Gastrocnemius medialis (tissue), 4 donors: Measurements from ENCODE around the gene NPAS3. TPM values are rescaled to one million over a fixed set of nuclear protein-coding genes. Genes with fewer than 3 reads are reported as not detected.

Experiments used
- ATAC-seq, 2 donors: fragments of 150-250 bp; one replicate each; pipeline ENCODE4 v1.9.1; 2016
- DNase-seq, 2 donors: peaks; one replicate each; pipeline ENCODE4 v3.0.0-alpha.2; 2019
- H3K27ac ChIP-seq, 4 donors: fragments of 200-600 bp; sonication (generic); 1 replicate in 1 of 4; 2 replicates in 3 of 4; pipeline ENCODE4 v1.5.1; 2016 to 2018; ENCODE audit warnings: mild to moderate bottlenecking in 2 of 4, moderate library complexity in 1 of 4
- H3K27me3 ChIP-seq, 3 donors: fragments of 200-600 bp; sonication (generic) in 2 of 3; 1 replicate in 1 of 3; 2 replicates in 2 of 3; pipeline versions ENCODE4 v1.5.1 to v1.6.0; 2016 to 2019; ENCODE audit warnings: mild to moderate bottlenecking in 1 of 3, moderate library complexity in 1 of 3
- H3K36me3 ChIP-seq, 2 donors: fragments of 200-600 bp; sonication (generic) in 1 of 2; one replicate each; pipeline ENCODE4 v1.5.1; 2017 to 2018
- H3K4me1 ChIP-seq, 2 donors: fragments of 200-600 bp; sonication (generic) in 1 of 2; one replicate each; pipeline ENCODE4 v1.5.1; 2016 to 2017; ENCODE audit warnings: mild to moderate bottlenecking in 2 of 2
- H3K4me3 ChIP-seq, 4 donors: fragments of 200-600 bp; sonication (generic) in 3 of 4; 1 replicate in 1 of 4; 2 replicates in 3 of 4; pipeline ENCODE4 v1.5.1; 2016 to 2019; ENCODE audit warnings: mild to moderate bottlenecking in 2 of 4
- H3K9me3 ChIP-seq, 3 donors: fragments of 200-600 bp; sonication (generic) in 2 of 3; 1 replicate in 1 of 3; 2 replicates in 2 of 3; pipeline ENCODE4 v1.5.1; 2016 to 2019
- POLR2A ChIP-seq, 2 donors: fragments of 450-650 bp; IDR thresholded peaks; one replicate each; pipeline ENCODE4 v1.6.1; 2017; ENCODE audit warnings: antibody characterized with exemption in 2 of 2, mild to moderate bottlenecking in 2 of 2, moderate library complexity in 2 of 2
- in situ Hi-C, 4 donors: fragments of 200-750 bp; cut with MboI; loops; one replicate each; pipeline versions ENCODE4 v1.15.0 to v1.8.0; 2017; ENCODE audit warnings: low sequenced_read_pairs in 4 of 4
- intact Hi-C: fragments of 100-400 bp; cut with DNase I; formaldehyde crosslinking; loops from one replicate; pipeline ENCODE4 v1.15.1; 2023; ENCODE audit warnings: low total_unique reads
- total RNA-seq, 4 donors: library from RNA; depleted of rRNA; stranded (reverse); fragments of >200 nt; gene quantifications; one replicate each; pipeline versions ENCODE4 v1.1.0 to v1.2.3, GENCODE V29; 2016
- TF ChIP-seq, protein P1 (sequence below), 5 experiments: fragments of 450-650 bp in 3 of 5; fragments of 200-600 bp in 2 of 5; sonication (generic) in 2 of 5; IDR thresholded peaks in 4 of 5; conservative IDR thresholded peaks in 1 of 5; 1 replicate in 4 of 5; 2 replicates in 1 of 5; pipeline ENCODE4 v1.5.1; 2016 to 2019; ENCODE audit warnings: antibody characterized with exemption in 5 of 5, mild to moderate bottlenecking in 3 of 5, moderate library complexity in 3 of 5

The NPAS3 gene
- total RNA-seq, 4 donors from 2014 or later, result 0.82 to 1.00 TPM; not detected in 2

GRCh38 chr14:33851366-33851765 lies 912.7 kb downstream of the NPAS3 start:
- DNase-seq, result no peak
- intact Hi-C loops (no loop called here), in situ Hi-C loops (loop anchor here in 2 of 4 donors (10.0 kb wide), 2 partner anchors 373 to 383 kb away; no protein-coding TSS in a partner anchor)
- Histone ChIP-seq H3K27me3 (no peaks in the 10 kb centered on the region), H3K36me3 (no peaks in the 10 kb centered on the region), H3K4me3 (no peak overlapping the region), H3K4me1 (no peaks in the 10 kb centered on the region), H3K9me3 (no peaks in the 10 kb centered on the region), H3K27ac (no peak overlapping the region)
- ATAC-seq, result no peak
- TF ChIP-seq, protein P1, sequence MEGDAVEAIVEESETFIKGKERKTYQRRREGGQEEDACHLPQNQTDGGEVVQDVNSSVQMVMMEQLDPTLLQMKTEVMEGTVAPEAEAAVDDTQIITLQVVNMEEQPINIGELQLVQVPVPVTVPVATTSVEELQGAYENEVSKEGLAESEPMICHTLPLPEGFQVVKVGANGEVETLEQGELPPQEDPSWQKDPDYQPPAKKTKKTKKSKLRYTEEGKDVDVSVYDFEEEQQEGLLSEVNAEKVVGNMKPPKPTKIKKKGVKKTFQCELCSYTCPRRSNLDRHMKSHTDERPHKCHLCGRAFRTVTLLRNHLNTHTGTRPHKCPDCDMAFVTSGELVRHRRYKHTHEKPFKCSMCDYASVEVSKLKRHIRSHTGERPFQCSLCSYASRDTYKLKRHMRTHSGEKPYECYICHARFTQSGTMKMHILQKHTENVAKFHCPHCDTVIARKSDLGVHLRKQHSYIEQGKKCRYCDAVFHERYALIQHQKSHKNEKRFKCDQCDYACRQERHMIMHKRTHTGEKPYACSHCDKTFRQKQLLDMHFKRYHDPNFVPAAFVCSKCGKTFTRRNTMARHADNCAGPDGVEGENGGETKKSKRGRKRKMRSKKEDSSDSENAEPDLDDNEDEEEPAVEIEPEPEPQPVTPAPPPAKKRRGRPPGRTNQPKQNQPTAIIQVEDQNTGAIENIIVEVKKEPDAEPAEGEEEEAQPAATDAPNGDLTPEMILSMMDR (IDR thresholded peaks at IDR 0.05 in 4 of 5, conservative IDR thresholded peaks at IDR 0.05 in 1 of 5), result no peak
- TF ChIP-seq POLR2A (IDR thresholded peaks at IDR 0.05), result no peak

DNA sequence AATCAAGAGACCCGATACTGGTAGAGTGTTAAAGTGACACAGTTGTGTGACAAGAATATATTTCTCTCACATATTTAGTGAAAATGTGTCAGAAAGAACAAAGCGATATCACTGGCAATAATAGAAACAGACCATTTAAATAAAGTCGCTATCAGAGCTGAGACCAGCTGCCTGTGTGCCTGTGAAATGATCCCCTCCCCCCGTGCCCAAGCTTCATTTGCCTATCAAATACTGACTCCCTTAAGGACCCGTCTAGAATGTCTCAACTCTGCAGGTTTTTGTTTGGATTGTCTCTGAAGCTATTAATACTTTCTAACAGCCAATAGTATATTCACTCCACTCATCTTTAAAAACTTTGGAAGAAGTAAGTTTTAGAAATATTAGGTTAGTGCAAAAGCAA lies 913.3 kb downstream of the NPAS3 start:
- Histone ChIP-seq H3K4me3 (no peak overlapping the region), H3K4me1 (no peaks in the 10 kb centered on the region), H3K36me3 (no peaks in the 10 kb centered on the region), H3K9me3 (no peaks in the 10 kb centered on the region), H3K27ac (no peak overlapping the region), H3K27me3 (no peaks in the 10 kb centered on the region)
- TF ChIP-seq, protein P1 (IDR thresholded peaks at IDR 0.05 in 4 of 5, conservative IDR thresholded peaks at IDR 0.05 in 1 of 5), result no peak
- TF ChIP-seq POLR2A (IDR thresholded peaks at IDR 0.05), result no peak
- intact Hi-C loops (no loop called here), in situ Hi-C loops (loop anchor here in 2 of 4 donors (10.0 kb wide), 2 partner anchors 373 to 383 kb away; no protein-coding TSS in a partner anchor)
- ATAC-seq (no peak), DNase-seq (no peak)
